DMS 273 (cell line): ENCODE data around the gene RAB5IF.

Experiments
- DNase-seq: peaks from one replicate; lab custom pipeline; 2025; ENCODE audit not compliant: unreplicated experiment; lab: John Stamatoyannopoulos, UW

The RAB5IF gene

DNA sequence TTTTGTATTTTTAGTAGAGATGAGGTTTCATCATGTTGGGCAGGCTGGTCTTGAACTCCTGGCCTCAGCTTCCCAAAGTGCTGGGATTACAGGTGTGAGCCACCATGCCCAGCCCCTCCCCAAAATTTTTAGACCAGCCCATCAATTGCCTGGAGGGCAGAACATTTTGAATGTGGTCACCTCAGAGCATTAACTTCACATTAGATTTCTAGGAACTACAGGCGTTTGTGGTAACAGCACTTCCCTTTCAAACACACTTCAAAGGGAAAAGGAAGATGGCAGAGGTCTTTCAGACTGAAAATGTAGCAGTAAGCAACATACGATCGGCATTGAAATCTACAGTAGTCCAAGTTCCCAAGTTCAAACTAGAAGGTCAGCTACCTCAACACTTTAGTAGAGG, 52.7 kb downstream of the RAB5IF start:
- no peak for DNase-seq
